Epithelial cell of proximal tubule (primary cell): ENCODE data around the gene RAB26. TPM values are rescaled to one million over a fixed set of nuclear protein-coding genes. Genes with fewer than 3 reads are reported as not detected.

Source experiments
- DNase-seq: peaks from one replicate; pipeline ENCODE4 v3.0.0-alpha.2; 2011; ENCODE audit warnings: low read depth
- H3K4me3 ChIP-seq: 2 replicates; pipeline ENCODE4 v1.5.1; 2011; ENCODE audit warnings: low read depth, mild to moderate bottlenecking, low read length
- CTCF ChIP-seq: conservative IDR thresholded peaks from 2 replicates; pipeline ENCODE4 v1.5.1; 2012; ENCODE audit warnings: low read depth, mild to moderate bottlenecking, low read length
- total RNA-seq: library from RNA; depleted of rRNA; stranded (reverse); fragments of >200 nt; gene quantifications from 2 replicates; pipeline ENCODE4 v1.2.3, GENCODE V29; 2015

Gene RAB26
- total RNA-seq, 1 donor from 2014 or later, result 11.6 TPM

DNA sequence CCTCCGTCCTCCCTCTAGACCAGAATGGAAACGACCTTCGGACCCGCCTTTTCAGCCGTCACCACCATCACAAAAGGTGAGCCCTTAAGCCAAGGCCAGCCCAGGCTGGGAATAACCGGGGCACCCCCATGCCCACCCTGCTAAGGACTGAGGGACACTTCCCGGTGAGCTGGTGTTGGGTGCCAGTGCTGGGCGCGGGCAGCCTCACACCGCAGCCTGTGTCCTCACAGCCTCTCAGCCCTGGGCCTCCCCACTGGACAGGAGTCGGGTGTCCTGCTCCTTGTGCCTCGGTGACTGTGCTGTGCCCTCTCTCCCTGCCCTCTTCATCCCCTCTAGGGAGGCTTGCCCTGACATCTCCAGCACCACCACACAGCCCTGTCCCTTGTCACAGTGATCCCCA lies 17.4 kb downstream of the RAB26 start:
- DNase-seq, result no peak
- H3K4me3 ChIP-seq, result no peak overlapping the region
- no peak for TF ChIP-seq CTCF

GRCh38 chr16:2166263-2167067 lies 18.0 kb downstream of the RAB26 start:
- TF ChIP-seq CTCF, result no peak
- DNase-seq, result no peak
- H3K4me3 ChIP-seq, result no peak overlapping the region

GRCh38 chr16:2167068-2167638 lies 18.7 kb downstream of the RAB26 start:
- no peak for DNase-seq
- no peak overlapping the region for H3K4me3 ChIP-seq
- no peak for TF ChIP-seq CTCF

- no peak overlapping the region for H3K4me3 ChIP-seq
- TF ChIP-seq CTCF, result no peak
- no peak for DNase-seq
Observed at GRCh38 chr16:2170080-2170479, 21.7 kb downstream of the RAB26 start.

DNA sequence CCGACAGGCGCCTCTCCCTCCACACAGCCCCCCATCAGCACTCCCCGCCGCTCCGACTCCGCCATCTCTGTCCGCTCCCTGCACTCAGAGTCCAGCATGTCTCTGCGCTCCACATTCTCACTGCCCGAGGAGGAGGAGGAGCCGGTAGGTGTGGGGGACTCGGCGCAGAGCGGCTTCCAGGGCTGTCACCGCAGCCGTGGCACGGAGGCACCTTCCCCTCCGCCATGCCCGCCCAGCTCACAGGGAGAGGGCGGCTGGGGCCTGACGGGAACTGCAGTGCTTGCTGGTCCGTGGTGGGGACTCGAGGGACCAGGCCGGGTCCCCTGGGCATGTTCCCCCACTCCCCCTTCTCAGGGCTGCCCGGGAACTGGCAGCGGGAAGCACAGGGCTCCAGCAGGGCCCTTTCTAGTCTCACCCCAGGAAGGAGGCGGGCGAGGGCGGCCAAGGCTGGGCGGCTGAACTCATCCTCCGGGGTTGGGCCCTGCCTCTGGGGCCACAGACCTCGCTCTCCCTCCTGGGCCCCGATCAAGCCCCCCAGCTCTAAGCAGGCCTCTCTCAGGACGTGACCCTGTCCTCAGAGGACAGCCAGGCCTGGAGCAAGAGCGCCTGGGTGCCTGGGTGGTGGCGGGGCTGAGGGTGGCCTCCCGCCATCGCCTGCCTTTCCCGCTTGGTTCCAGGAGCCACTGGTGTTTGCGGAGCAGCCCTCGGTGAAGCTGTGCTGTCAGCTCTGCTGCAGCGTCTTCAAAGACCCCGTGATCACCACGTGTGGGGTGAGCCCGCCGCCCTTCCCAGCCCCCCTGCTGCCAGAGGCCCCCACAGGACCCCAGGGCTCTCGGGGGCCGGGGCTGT lies 22.4 kb downstream of the RAB26 start:
- no peak for TF ChIP-seq CTCF
- no peak for DNase-seq
- H3K4me3 ChIP-seq, result no peak overlapping the region

DNA sequence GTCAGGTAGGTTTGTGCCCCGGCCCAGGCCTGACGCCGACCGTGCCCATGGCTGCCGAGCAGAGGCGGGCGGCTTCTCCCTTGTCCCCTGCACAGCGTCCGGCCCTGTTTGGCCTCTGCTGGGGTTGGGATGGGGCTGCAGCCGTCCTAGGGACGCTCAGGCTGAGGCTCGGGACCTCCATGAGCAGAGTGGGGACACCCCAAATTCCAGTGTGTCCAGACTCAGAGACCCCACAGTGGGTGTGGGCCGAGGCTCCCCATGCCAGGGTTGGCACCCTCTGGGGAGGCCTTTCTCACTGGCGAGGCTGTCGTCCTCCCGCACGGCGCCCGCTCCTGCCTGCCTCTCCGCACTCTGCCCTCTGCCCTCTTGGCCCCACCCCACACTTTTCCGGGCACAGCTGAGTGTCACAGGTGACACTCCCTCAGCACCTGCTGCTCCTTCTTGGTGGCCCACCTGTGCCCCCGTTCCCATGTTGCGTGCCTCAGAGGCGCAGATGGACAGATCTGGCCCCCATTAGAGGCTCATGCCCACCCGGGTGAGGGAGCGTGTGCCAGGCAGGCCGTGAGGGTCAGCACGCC lies 23.3 kb downstream of the RAB26 start:
- DNase-seq, result no peak
- no peak overlapping the region for H3K4me3 ChIP-seq
- no peak for TF ChIP-seq CTCF
